Endodermal cell (in vitro differentiated cells): ENCODE measurements around the gene MRFAP1L1. TPM values are rescaled to one million over a fixed set of nuclear protein-coding genes. Genes with fewer than 3 reads are reported as not detected.

ENCODE experiments used
- DNase-seq: peaks from one replicate; pipeline ENCODE4 v3.0.0-alpha.2; 2017
- H3K27ac ChIP-seq: 2 replicates; pipeline ENCODE4 v1.5.1; 2013; ENCODE audit warnings: mild to moderate bottlenecking, low read depth, low read length, moderate library complexity
- H3K27me3 ChIP-seq: 2 replicates; pipeline ENCODE4 v1.6.1; 2013; ENCODE audit warnings: mild to moderate bottlenecking, low read length, moderate library complexity; ENCODE audit not compliant: insufficient read depth, control insufficient read depth, poor library complexity, severe bottlenecking
- H3K36me3 ChIP-seq: 2 replicates; pipeline ENCODE4 v1.7.0; 2013; ENCODE audit warnings: mild to moderate bottlenecking, low read length, moderate library complexity; ENCODE audit not compliant: control insufficient read depth, insufficient read depth
- H3K4me1 ChIP-seq: one replicate; pipeline ENCODE4 v1.7.0; 2013; ENCODE audit warnings: low read length; ENCODE audit not compliant: control insufficient read depth, insufficient read depth
- H3K4me3 ChIP-seq: 2 replicates; pipeline ENCODE4 v1.5.1; 2013; ENCODE audit warnings: mild to moderate bottlenecking, low read length, moderate library complexity
- H3K9ac ChIP-seq: 2 replicates; pipeline ENCODE4 v1.6.1; 2013; ENCODE audit warnings: mild to moderate bottlenecking, low read length, moderate library complexity; ENCODE audit not compliant: poor library complexity, severe bottlenecking; ENCODE audit errors: extremely low read depth
- H3K9me3 ChIP-seq: 2 replicates; pipeline ENCODE4 v1.6.1; 2013; ENCODE audit warnings: mild to moderate bottlenecking, low read length, moderate library complexity; ENCODE audit not compliant: control insufficient read depth
- H3K27ac Mint-ChIP-seq: 2 replicates; pipeline ENCODE4 v1.8.0; 2020; ENCODE audit warnings: mixed read lengths
- H3K27me3 Mint-ChIP-seq: 2 replicates; pipeline ENCODE4 v1.8.0; 2021; ENCODE audit warnings: mild to moderate bottlenecking, mixed read lengths; ENCODE audit not compliant: insufficient read depth
- H3K36me3 Mint-ChIP-seq: 2 replicates; pipeline ENCODE4 v1.8.0; 2020; ENCODE audit warnings: low read depth, mixed read lengths
- H3K4me1 Mint-ChIP-seq: 2 replicates; pipeline ENCODE4 v1.8.0; 2020; ENCODE audit warnings: mixed read lengths
- H3K4me3 Mint-ChIP-seq: 2 replicates; pipeline ENCODE4 v1.8.0; 2020; ENCODE audit warnings: mild to moderate bottlenecking, moderate library complexity, mixed read lengths
- H3K9me3 Mint-ChIP-seq: 2 replicates; pipeline ENCODE4 v1.8.0; 2020; ENCODE audit warnings: mild to moderate bottlenecking, mixed read lengths
- WGBS, 2 experiments: methylation state at CpG; one replicate each; pipeline versions ENCODE4 v1.1.5 to v1.1.7; 2013; ENCODE audit warnings: missing lambda C conversion rate in 2 of 2, mixed read lengths in 1 of 2; ENCODE audit not compliant: insufficient coverage in 1 of 2, insufficient read length in 1 of 2; 5-methylcytosine and 5-hydroxymethylcytosine counted together
- total RNA-seq, 2 donors: library from RNA; stranded (reverse); fragmentation: NEBNext Ultra II Directional in 1 of 2; extraction: Animal tissue kit (Norgen Biotek cat#: 25700) in 1 of 2; gene quantifications; 2 replicates in 1 of 2; 3 replicates in 1 of 2; pipeline ENCODE4 v1.2.1, GENCODE V29; 2021
- TF ChIP-seq, protein P1 (sequence below): fragments of 200-600 bp; sonication (generic); conservative IDR thresholded peaks from 2 replicates; pipeline ENCODE4 v1.5.0; 2021; ENCODE audit warnings: antibody characterized with exemption, mild to moderate bottlenecking

Gene MRFAP1L1
- total RNA-seq, 2 donors from 2014 or later: 45.0 to 50.2 TPM

DNA sequence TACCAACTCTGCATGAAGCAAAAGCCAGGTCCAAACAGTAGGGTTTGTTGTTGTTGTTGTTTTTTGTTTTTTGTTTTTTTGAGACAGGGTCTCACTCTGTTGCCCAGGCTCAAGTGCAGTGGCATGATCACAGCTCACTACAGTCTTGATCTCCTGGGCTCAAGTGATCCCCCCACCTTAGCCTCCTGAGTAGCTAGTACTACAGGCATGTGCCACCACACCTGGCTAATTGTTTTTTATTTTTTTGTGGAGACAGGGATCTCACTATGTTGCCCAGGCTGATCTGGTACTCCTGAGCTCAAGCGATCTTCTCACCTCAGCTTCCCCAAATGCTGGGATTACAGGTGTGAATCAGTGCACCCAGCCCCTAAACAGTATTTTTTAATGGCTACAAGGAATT, 9.8 kb downstream of the MRFAP1L1 start:
- H3K9ac ChIP-seq: no peak overlapping the region
- H3K27me3 ChIP-seq: no peaks in the 10 kb centered on the region
- no peak overlapping the region for H3K27ac ChIP-seq
- no peaks in the 10 kb centered on the region for H3K4me1 Mint-ChIP-seq
- H3K4me3 Mint-ChIP-seq: no peak overlapping the region
- no peak overlapping the region for H3K4me3 ChIP-seq
- H3K9me3 Mint-ChIP-seq: peaks cover 35% of the 10 kb centered on the region
- H3K9me3 ChIP-seq: peaks cover 25% of the 10 kb centered on the region
- H3K27me3 Mint-ChIP-seq: no peaks in the 10 kb centered on the region
- no peak overlapping the region for H3K27ac Mint-ChIP-seq
- no peak for DNase-seq
- H3K36me3 Mint-ChIP-seq: peaks cover 52% of the 10 kb centered on the region
- WGBS, 2 experiments: 88 to 100% methylated on average over 1 of the region's 1 CpG
- H3K36me3 ChIP-seq: peaks cover 47% of the 10 kb centered on the region
- H3K4me1 ChIP-seq: no peaks in the 10 kb centered on the region
- TF ChIP-seq, protein P1, sequence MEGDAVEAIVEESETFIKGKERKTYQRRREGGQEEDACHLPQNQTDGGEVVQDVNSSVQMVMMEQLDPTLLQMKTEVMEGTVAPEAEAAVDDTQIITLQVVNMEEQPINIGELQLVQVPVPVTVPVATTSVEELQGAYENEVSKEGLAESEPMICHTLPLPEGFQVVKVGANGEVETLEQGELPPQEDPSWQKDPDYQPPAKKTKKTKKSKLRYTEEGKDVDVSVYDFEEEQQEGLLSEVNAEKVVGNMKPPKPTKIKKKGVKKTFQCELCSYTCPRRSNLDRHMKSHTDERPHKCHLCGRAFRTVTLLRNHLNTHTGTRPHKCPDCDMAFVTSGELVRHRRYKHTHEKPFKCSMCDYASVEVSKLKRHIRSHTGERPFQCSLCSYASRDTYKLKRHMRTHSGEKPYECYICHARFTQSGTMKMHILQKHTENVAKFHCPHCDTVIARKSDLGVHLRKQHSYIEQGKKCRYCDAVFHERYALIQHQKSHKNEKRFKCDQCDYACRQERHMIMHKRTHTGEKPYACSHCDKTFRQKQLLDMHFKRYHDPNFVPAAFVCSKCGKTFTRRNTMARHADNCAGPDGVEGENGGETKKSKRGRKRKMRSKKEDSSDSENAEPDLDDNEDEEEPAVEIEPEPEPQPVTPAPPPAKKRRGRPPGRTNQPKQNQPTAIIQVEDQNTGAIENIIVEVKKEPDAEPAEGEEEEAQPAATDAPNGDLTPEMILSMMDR: no peak

DNA sequence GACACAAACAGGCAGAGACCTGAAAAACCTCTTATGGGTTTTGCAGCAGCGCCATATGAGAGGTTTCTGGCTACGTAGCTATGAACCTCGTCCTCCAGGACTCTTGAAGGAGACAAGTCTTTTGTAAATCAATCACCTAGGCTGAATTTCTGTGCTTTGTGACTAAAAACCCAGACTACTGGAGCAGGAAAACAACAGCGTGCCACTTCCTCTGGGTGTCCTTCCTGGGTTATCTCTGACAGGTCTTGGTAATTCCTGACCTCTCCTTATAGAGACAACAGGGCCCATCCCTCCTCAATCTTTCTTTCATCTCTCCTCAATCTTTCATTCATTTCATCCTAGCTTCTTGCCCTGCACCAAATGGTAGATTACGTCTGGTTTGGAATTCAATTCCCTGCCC, 10.3 kb downstream of the MRFAP1L1 start:
- peaks cover 42% of the 10 kb centered on the region for H3K36me3 ChIP-seq
- Mint-ChIP-seq H3K9me3 (peaks cover 30% of the 10 kb centered on the region), H3K27ac (no peak overlapping the region), H3K4me3 (no peak overlapping the region), H3K36me3 (peaks cover 47% of the 10 kb centered on the region), H3K27me3 (no peaks in the 10 kb centered on the region), H3K4me1 (no peaks in the 10 kb centered on the region)
- no peak overlapping the region for H3K4me3 ChIP-seq
- WGBS, 2 experiments: 93 to 100% methylated on average over 5 of the region's 5 CpGs
- peaks cover 22% of the 10 kb centered on the region for H3K9me3 ChIP-seq
- no peaks in the 10 kb centered on the region for H3K4me1 ChIP-seq
- DNase-seq: no peak
- no peak overlapping the region for H3K27ac ChIP-seq
- no peaks in the 10 kb centered on the region for H3K27me3 ChIP-seq
- TF ChIP-seq, protein P1: no peak
- H3K9ac ChIP-seq: no peak overlapping the region

DNA sequence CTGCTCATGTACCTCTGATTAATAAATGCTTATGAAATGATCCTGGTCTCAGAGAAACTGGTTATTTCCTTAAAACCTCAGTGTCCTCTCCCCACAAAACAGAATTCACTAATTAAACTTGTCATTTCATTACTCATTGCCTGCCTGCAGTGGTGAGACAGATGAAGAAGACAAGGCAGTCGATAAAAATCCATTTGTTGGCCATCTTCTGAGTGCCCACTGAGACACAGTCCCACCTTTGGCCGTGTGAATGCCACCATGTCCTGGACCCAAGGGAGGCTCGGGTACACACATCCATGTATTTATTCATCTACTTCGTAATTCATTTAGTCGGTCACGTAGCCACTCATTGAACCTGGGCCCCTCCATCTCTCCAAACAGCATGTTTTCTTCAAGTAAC, 12.5 kb downstream of the MRFAP1L1 start:
- Mint-ChIP-seq H3K9me3 (peaks cover 8% of the 10 kb centered on the region), H3K27me3 (no peaks in the 10 kb centered on the region), H3K4me1 (no peaks in the 10 kb centered on the region), H3K27ac (no peak overlapping the region), H3K36me3 (peaks cover 25% of the 10 kb centered on the region), H3K4me3 (no peak overlapping the region)
- Histone ChIP-seq H3K27me3 (no peaks in the 10 kb centered on the region), H3K36me3 (peaks cover 25% of the 10 kb centered on the region), H3K27ac (no peak overlapping the region), H3K9ac (no peak overlapping the region), H3K9me3 (peaks cover 5% of the 10 kb centered on the region), H3K4me1 (no peaks in the 10 kb centered on the region), H3K4me3 (no peak overlapping the region)
- WGBS, 2 experiments: 96 to 98% methylated on average over 5 to 6 of the region's 6 CpGs
- TF ChIP-seq, protein P1: no peak
- DNase-seq: no peak
